MCF 10A (cell line): Measurements from ENCODE around the gene OPCML. TPM values are rescaled to one million over a fixed set of nuclear protein-coding genes. Genes with fewer than 3 reads are reported as not detected.

Experiments
- BruUV-seq: library from RNA; stranded (reverse); fragments of 400-500 nt; replicated peaks from 2 replicates; lab custom pipeline; 2021; lab: Mats Ljungman, UMichigan
- CTCF ChIA-PET: fragments of 300-600 bp; sonication (Branson Sonifier 250); formaldehyde crosslinking; extraction: SDS; loops from one replicate; lab custom pipeline; 2021; ENCODE audit warnings: antibody characterized with exemption, inconsistent platforms; lab: Yijun Ruan, JAX
- POLR2A ChIA-PET: fragments of 300-600, 350-650 bp; sonication (Branson Sonifier 250); formaldehyde crosslinking; extraction: SDS; loops from one replicate; lab custom pipeline; 2020; ENCODE audit warnings: antibody characterized with exemption, inconsistent platforms; lab: Yijun Ruan, JAX
- DNase-seq: peaks from one replicate; pipeline ENCODE4 v3.0.0-alpha.2; 2018; ENCODE audit not compliant: unreplicated experiment
- H3K27ac Mint-ChIP-seq: one replicate; pipeline ENCODE4 v1.8.0; 2022; ENCODE audit warnings: mild to moderate bottlenecking, low read depth, mixed read lengths; ENCODE audit not compliant: unreplicated experiment
- H3K27me3 Mint-ChIP-seq: one replicate; pipeline ENCODE4 v1.8.0; 2022; ENCODE audit warnings: mixed read lengths; ENCODE audit not compliant: insufficient read depth, unreplicated experiment
- H3K36me3 Mint-ChIP-seq: one replicate; pipeline ENCODE4 v1.8.0; 2022; ENCODE audit warnings: mild to moderate bottlenecking, moderate library complexity, mixed read lengths; ENCODE audit not compliant: insufficient read depth, unreplicated experiment
- H3K4me1 Mint-ChIP-seq: one replicate; pipeline ENCODE4 v1.8.0; 2022; ENCODE audit warnings: mixed read lengths; ENCODE audit not compliant: insufficient read depth, unreplicated experiment
- H3K4me3 Mint-ChIP-seq: one replicate; pipeline ENCODE4 v1.8.0; 2022; ENCODE audit warnings: mild to moderate bottlenecking, moderate library complexity, mixed read lengths; ENCODE audit not compliant: unreplicated experiment
- H3K9me3 Mint-ChIP-seq: one replicate; pipeline ENCODE4 v1.8.0; 2022; ENCODE audit warnings: mixed read lengths; ENCODE audit not compliant: unreplicated experiment
- CTCF ChIP-seq: fragments of 200-600 bp; IDR thresholded peaks from one replicate; pipeline ENCODE4 v1.8.0; 2022; ENCODE audit warnings: antibody characterized with exemption, mild to moderate bottlenecking; ENCODE audit not compliant: unreplicated experiment
- intact Hi-C: fragments of 100-400 bp; cut with micrococcal nuclease; formaldehyde crosslinking; loops from 2 replicates; pipeline ENCODE4 v1.14.1; 2022
- total RNA-seq: library from RNA; stranded (reverse); gene quantifications from 2 replicates; pipeline ENCODE4 v1.2.3, GENCODE V29; 2022

OPCML gene
- total RNA-seq, 1 experiment from 2014 or later: not detected

- DNase-seq: no peak
- Mint-ChIP-seq H3K4me3 (no peak overlapping the region), H3K4me1 (no peaks in the 10 kb centered on the region), H3K9me3 (peaks cover 20% of the 10 kb centered on the region), H3K27ac (no peak overlapping the region), H3K36me3 (no peaks in the 10 kb centered on the region), H3K27me3 (no peaks in the 10 kb centered on the region)
- POLR2A ChIA-PET: no interaction called here
- intact Hi-C loops: no loop called here
- BruUV-seq: no TSS peak
- no peak for TF ChIP-seq CTCF
- CTCF ChIA-PET: no interaction called here
Measured at GRCh38 chr11:132586801-132587200, 945.5 kb downstream of the OPCML start.

- Mint-ChIP-seq H3K36me3 (no peaks in the 10 kb centered on the region), H3K4me1 (no peaks in the 10 kb centered on the region), H3K27ac (no peak overlapping the region), H3K4me3 (no peak overlapping the region), H3K9me3 (peaks cover 51% of the 10 kb centered on the region), H3K27me3 (no peaks in the 10 kb centered on the region)
- no TSS peak for BruUV-seq
- intact Hi-C loops: no loop called here
- ChIA-PET POLR2A (no interaction called here), CTCF (no interaction called here)
- no peak for TF ChIP-seq CTCF
- no peak for DNase-seq
Measured at GRCh38 chr11:132579634-132580327, 952.5 kb downstream of the OPCML start.

- no peak overlapping the region for H3K4me3 Mint-ChIP-seq
- H3K9me3 Mint-ChIP-seq: peaks cover 56% of the 10 kb centered on the region
- H3K36me3 Mint-ChIP-seq: no peaks in the 10 kb centered on the region
- ChIA-PET POLR2A (no interaction called here), CTCF (no interaction called here)
- H3K27me3 Mint-ChIP-seq: no peaks in the 10 kb centered on the region
- BruUV-seq: no TSS peak
- intact Hi-C loops: no loop called here
- no peak overlapping the region for H3K27ac Mint-ChIP-seq
- TF ChIP-seq CTCF: no peak
- H3K4me1 Mint-ChIP-seq: no peaks in the 10 kb centered on the region
- DNase-seq: no peak
Measured at GRCh38 chr11:132579136-132579535, 953.2 kb downstream of the OPCML start.

GRCh38 chr11:132578580-132578979 is 953.7 kb downstream of the OPCML start:
- POLR2A ChIA-PET: no interaction called here
- BruUV-seq: no TSS peak
- DNase-seq: no peak
- Mint-ChIP-seq H3K27ac (no peak overlapping the region), H3K27me3 (no peaks in the 10 kb centered on the region), H3K4me1 (no peaks in the 10 kb centered on the region), H3K4me3 (no peak overlapping the region), H3K9me3 (peaks cover 60% of the 10 kb centered on the region), H3K36me3 (no peaks in the 10 kb centered on the region)
- CTCF ChIA-PET: no interaction called here
- intact Hi-C loops: no loop called here
- TF ChIP-seq CTCF: no peak
